Right lobe of liver (tissue), 6 donors: ENCODE data around the gene KISS1R. TPM values are rescaled to one million over a fixed set of nuclear protein-coding genes. Genes with fewer than 3 reads are reported as not detected.

Source experiments
- ATAC-seq, 4 donors: fragments of 200-7000 bp; cut with Tn5 transposase; one replicate each; pipeline ENCODE4 v1.9.1; 2020; ENCODE audit warnings: mild to moderate bottlenecking in 4 of 4, moderate library complexity in 4 of 4
- DNase-seq, 3 donors: peaks; one replicate each; pipeline ENCODE4 v3.0.0-alpha.2; 2020
- H3K27ac ChIP-seq, 3 donors: fragments of 200-600 bp; one replicate each; pipeline ENCODE4 v1.8.0; 2022
- H3K27me3 ChIP-seq, 2 donors: fragments of 200-600 bp; one replicate each; pipeline ENCODE4 v1.8.0; 2022
- H3K36me3 ChIP-seq, 4 donors: fragments of 200-600 bp; sonication (generic) in 1 of 4; one replicate each; pipeline versions ENCODE4 v1.5.1 to v1.8.0; 2017 to 2022; ENCODE audit warnings: control low read depth in 1 of 4
- H3K4me1 ChIP-seq, 4 donors: fragments of 200-600 bp; sonication (generic) in 1 of 4; one replicate each; pipeline versions ENCODE4 v1.5.1 to v1.8.0; 2017 to 2022; ENCODE audit warnings: control low read depth in 1 of 4
- H3K4me3 ChIP-seq, 3 donors: fragments of 200-600 bp; one replicate each; pipeline ENCODE4 v1.8.0; 2022
- H3K9me3 ChIP-seq, 4 donors: fragments of 200-600 bp; sonication (generic) in 1 of 4; one replicate each; pipeline versions ENCODE4 v1.5.1 to v1.8.0; 2017 to 2022; ENCODE audit warnings: control low read depth in 1 of 4
- CTCF ChIP-seq, 4 donors: fragments of 200-600 bp in 3 of 4; fragments of 450-650 bp in 1 of 4; IDR thresholded peaks; one replicate each; pipeline versions ENCODE4 v1.5.1 to v1.8.0; 2016 to 2022; ENCODE audit warnings: antibody characterized with exemption in 4 of 4, mild to moderate bottlenecking in 2 of 4
- POLR2A ChIP-seq: fragments of 450-650 bp; IDR thresholded peaks from one replicate; pipeline ENCODE4 v1.6.1; 2017; ENCODE audit warnings: antibody characterized with exemption, mild to moderate bottlenecking
- WGBS: methylation state at CpG from one replicate; pipeline ENCODE4 v1.1.6; 2018; ENCODE audit warnings: low coverage, low lambda C conversion rate; ENCODE audit not compliant: insufficient coverage; ENCODE audit errors: missing lambda C conversion rate; 5-methylcytosine and 5-hydroxymethylcytosine counted together
- intact Hi-C, 2 donors: fragments of 100-400 bp; cut with DNase I; formaldehyde crosslinking; loops; one replicate each; pipeline versions ENCODE4 v1.11.2 to v1.14.1; 2022
- long read RNA-seq: library from polyadenylated mRNA; unstranded; transcript quantifications from one replicate; pipeline ENCODE4 v2.0.0, GENCODE V29; 2019
- total RNA-seq, 6 experiments: library from RNA; depleted of rRNA in 2 of 6; stranded (reverse); fragments of >200 nt in 2 of 6; fragmentation: NEBNext Ultra II Directional in 3 of 6; extraction: Animal tissue kit (Norgen Biotek cat#: 25700) in 3 of 6; gene quantifications; one replicate each; pipeline versions ENCODE4 v1.1.0 to v1.2.4, GENCODE V29; 2016 to 2023
- donor health status: DM: no; HTN: yes; CAD: no.
- donor health status: DM: no; HTN: no; CAD: no.
- donor health status: DM: no; HTN: no; CAD: no.
- donor health status: DM: no; HTN: yes; CAD: no.
- donor health status: DM: no; HTN: yes; CAD: no.

KISS1R gene
- total RNA-seq = under 1 TPM in 1 of 6 experiments, not detected in 5; 0.47 TPM
- long read RNA-seq = 0 reads

GRCh38 chr19:917323-918151 is at the start of gene KISS1R:
Gene KISS1R, plus strand, starts transcription at chr19:917333. Its CDS starts 170 bp downstream, at chr19:917503.
- peak within 1 kb of the TSS in 1 of 3 donors; percentile 7 for H3K4me3 ChIP-seq
- H3K9me3 ChIP-seq = no peaks in the 10 kb centered on the region
- H3K27ac ChIP-seq = no peak within 1 kb of the TSS
- no peaks in the 10 kb centered on the region for H3K36me3 ChIP-seq
- TF ChIP-seq POLR2A (no peak), CTCF (IDR thresholded peaks at IDR 0.05) (peak; percentile 29 to 56 (median 38))
- ATAC-seq (peak in 3 of 4 donors; percentile 3 to 14 (median 8)), DNase-seq (no peak)
- peaks cover 0 to 21% (median 0%) of the 10 kb centered on the region in 4 donors for H3K4me1 ChIP-seq
- peaks cover 10 to 41% of the 10 kb centered on the region in 2 donors for H3K27me3 ChIP-seq
- intact Hi-C loops = loop anchor here (5.0 kb wide), 3 partner anchors 50 to 150 kb away; no protein-coding TSS in a partner anchor
- 5% methylated on average over 8 of the region's 87 CpGs for WGBS

GRCh38 chr19:867855-868457 is 49.2 kb upstream of the KISS1R start:
- Histone ChIP-seq H3K27ac (no peak overlapping the region), H3K36me3 (peaks cover 0 to 18% (median 2%) of the 10 kb centered on the region in 4 donors)

GRCh38 chr19:868458-869244 is 48.5 kb upstream of the KISS1R start:
- no peaks in the 10 kb centered on the region for H3K4me1 ChIP-seq
- H3K27ac ChIP-seq = no peak overlapping the region

More at GRCh38 chr19:867855-868457, 49.2 kb upstream of the KISS1R start:
- H3K4me1 ChIP-seq = no peaks in the 10 kb centered on the region
- TF ChIP-seq POLR2A (no peak), CTCF (IDR thresholded peaks at IDR 0.05) (no peak)
- WGBS = no CpG with 5 or more reads among the region's 39 CpGs
- intact Hi-C loops = loop anchor here in 1 of 2 donors (5.0 to 10.0 kb wide), 2 partner anchors 49 to 103 kb away; partner anchors contain the start of gene KISS1R
- DNase-seq = peak in 1 of 3 donors; percentile 17
- H3K4me3 ChIP-seq = no peak overlapping the region
- no peak for ATAC-seq
- no peaks in the 10 kb centered on the region for H3K27me3 ChIP-seq
- no peaks in the 10 kb centered on the region for H3K9me3 ChIP-seq

More at GRCh38 chr19:868458-869244, 48.5 kb upstream of the KISS1R start:
- TF ChIP-seq POLR2A = no peak
- TF ChIP-seq CTCF (IDR thresholded peaks at IDR 0.05) = no peak
- H3K27me3 ChIP-seq = no peaks in the 10 kb centered on the region
- no peaks in the 10 kb centered on the region for H3K9me3 ChIP-seq
- intact Hi-C loops = loop anchor here in 1 of 2 donors (5.0 to 10.0 kb wide), 2 partner anchors 49 to 104 kb away; partner anchors contain the start of gene KISS1R
- H3K36me3 ChIP-seq = peaks cover 0 to 20% (median 2%) of the 10 kb centered on the region in 4 donors
- ATAC-seq = no peak
- DNase-seq = peak in 1 of 3 donors; percentile 17
- WGBS = 88% methylated on average over 15 of the region's 34 CpGs
- H3K4me3 ChIP-seq = no peak overlapping the region
